HepG2 (cell line): Measurements from ENCODE around the gene CACNA1G. TPM values are rescaled to one million over a fixed set of nuclear protein-coding genes. Genes with fewer than 3 reads are reported as not detected.
A peak's percentile ranks its signal among the peaks of the same experiment; 100 is the strongest.

ENCODE experiments used
- AFF4 ChIP-seq: sonication (generic); formaldehyde crosslinking; IDR thresholded peaks from 2 replicates; pipeline ENCODE4 v1.4.0; 2020; ENCODE audit warnings: missing genetic modification reagents
- CHCHD3 ChIP-seq: sonication (generic); formaldehyde crosslinking; IDR thresholded peaks from 2 replicates; pipeline ENCODE4 v1.8.0; 2022; ENCODE audit warnings: mild to moderate bottlenecking, missing genetic modification reagents, moderate library complexity
- ERF ChIP-seq: IDR thresholded peaks from 2 replicates; pipeline ENCODE4 v1.6.1; 2018; ENCODE audit warnings: missing biosample characterization, missing genetic modification reagents
- GZF1 ChIP-seq: sonication (generic); formaldehyde crosslinking; IDR thresholded peaks from 2 replicates; pipeline ENCODE4 v1.5.1; 2020; ENCODE audit warnings: mild to moderate bottlenecking, missing genetic modification reagents
- HDAC6 ChIP-seq: fragments of 200-600 bp; sonication (generic); IDR thresholded peaks from 2 replicates; pipeline ENCODE4 v1.7.0; 2017; ENCODE audit warnings: mild to moderate bottlenecking, antibody characterized with exemption, low read length, low read depth
- HIVEP1 ChIP-seq: sonication (generic); formaldehyde crosslinking; IDR thresholded peaks from 2 replicates; pipeline ENCODE4 v1.4.0; 2020; ENCODE audit warnings: mild to moderate bottlenecking, missing genetic modification reagents
- HNF1A ChIP-seq, 2 experiments: sonication (generic) in 1 of 2; formaldehyde crosslinking in 1 of 2; IDR thresholded peaks; 2 replicates each; pipeline versions ENCODE4 v1.4.0 to v1.6.1; 2016 to 2020; ENCODE audit warnings: borderline replicate concordance in 1 of 2, low read depth in 1 of 2, mild to moderate bottlenecking in 1 of 2, missing genetic modification reagents in 1 of 2
- HNRNPK ChIP-seq: fragments of 200-400 bp; formaldehyde crosslinking; IDR thresholded peaks from 2 replicates; pipeline ENCODE4 v1.6.1; 2018; ENCODE audit warnings: low read length, low read depth, moderate library complexity, mild to moderate bottlenecking; ENCODE audit not compliant: poor library complexity, severe bottlenecking
- HOXD1 ChIP-seq: sonication (generic); formaldehyde crosslinking; IDR thresholded peaks from 2 replicates; pipeline ENCODE4 v1.5.0; 2020; ENCODE audit warnings: missing genetic modification reagents
- KDM6A ChIP-seq: IDR thresholded peaks from 2 replicates; pipeline ENCODE4 v1.6.1; 2016; ENCODE audit warnings: low read depth
- MBD4 ChIP-seq: IDR thresholded peaks from 2 replicates; pipeline ENCODE4 v1.6.1; 2012; ENCODE audit warnings: low read length, inconsistent platforms, borderline replicate concordance
- MIXL1 ChIP-seq: IDR thresholded peaks from 2 replicates; pipeline ENCODE4 v1.6.1; 2016
- RCOR2 ChIP-seq: IDR thresholded peaks from 2 replicates; pipeline ENCODE4 v1.6.1; 2016; ENCODE audit warnings: missing biosample characterization, missing genetic modification reagents
- SNRNP70 ChIP-seq: fragments of 200-400 bp; formaldehyde crosslinking; IDR thresholded peaks from 2 replicates; pipeline ENCODE4 v1.6.1; 2017; ENCODE audit warnings: mild to moderate bottlenecking, low read depth, low read length, moderate library complexity
- THYN1 ChIP-seq: sonication (generic); formaldehyde crosslinking; IDR thresholded peaks from 2 replicates; pipeline ENCODE4 v1.8.1; 2023; ENCODE audit warnings: low read depth, mild to moderate bottlenecking, moderate library complexity, missing genetic modification reagents, borderline replicate concordance
- TOE1 ChIP-seq: sonication (generic); formaldehyde crosslinking; IDR thresholded peaks from 2 replicates; pipeline ENCODE4 v1.4.0; 2020; ENCODE audit warnings: mild to moderate bottlenecking, missing genetic modification reagents
- ZFP36L2 ChIP-seq: sonication (generic); formaldehyde crosslinking; IDR thresholded peaks from 2 replicates; pipeline ENCODE4 v1.4.0; 2020; ENCODE audit warnings: missing genetic modification reagents
- ZNF160 ChIP-seq: sonication (generic); formaldehyde crosslinking; IDR thresholded peaks from 2 replicates; pipeline ENCODE4 v1.8.0; 2022; ENCODE audit warnings: mild to moderate bottlenecking, inconsistent platforms, missing genetic modification reagents
- ZNF260 ChIP-seq: sonication (generic); formaldehyde crosslinking; IDR thresholded peaks from 2 replicates; pipeline ENCODE4 v1.4.0; 2020; ENCODE audit warnings: missing genetic modification reagents, low read depth, mild to moderate bottlenecking, borderline replicate concordance
- ZNF615 ChIP-seq: sonication (generic); formaldehyde crosslinking; IDR thresholded peaks from 2 replicates; pipeline ENCODE4 v1.5.0; 2020; ENCODE audit warnings: mild to moderate bottlenecking, missing genetic modification reagents, borderline replicate concordance
- ZNF703 ChIP-seq: sonication (generic); formaldehyde crosslinking; IDR thresholded peaks from 2 replicates; pipeline ENCODE4 v1.5.1; 2020; ENCODE audit warnings: missing genetic modification reagents, mild to moderate bottlenecking, moderate library complexity, borderline replicate concordance
- ZNF709 ChIP-seq: sonication (generic); formaldehyde crosslinking; IDR thresholded peaks from 2 replicates; pipeline ENCODE4 v1.5.0; 2020; ENCODE audit warnings: mild to moderate bottlenecking, missing genetic modification reagents
- ZSCAN22 ChIP-seq: sonication (generic); formaldehyde crosslinking; IDR thresholded peaks from 2 replicates; pipeline ENCODE4 v1.4.0; 2020; ENCODE audit warnings: mild to moderate bottlenecking, missing genetic modification reagents
- polyA plus RNA-seq, 8 experiments: library from polyadenylated mRNA; depleted of rRNA in 3 of 8; stranded (reverse) in 7 of 8; unstranded in 1 of 8; fragments of >200 nt; fragmentation: Illumina TruSeq in 4 of 8; extraction: Trizol in 4 of 8; gene quantifications; 2 replicates each; pipeline versions ENCODE4 v1.2.1 to v1.2.3, GENCODE V29; 2011 to 2016; ENCODE audit warnings: low read depth in 4 of 8, missing spikeins in 1 of 8, mixed read lengths in 1 of 8; ENCODE audit not compliant: insufficient read depth in 1 of 8
- total RNA-seq, 5 experiments: library from RNA; depleted of rRNA; stranded (reverse); fragments of >200 nt; fragmentation: Illumina TruSeq; extraction: Trizol; gene quantifications; 2 replicates each; pipeline ENCODE4 v1.2.3, GENCODE V29; 2016; ENCODE audit warnings: low read depth in 1 of 5

CACNA1G gene
- total and polyA plus RNA-seq, 2 of the 13 experiments (the other 11 are each of a cell fraction or from before 2014, with no cell fraction given): 0.02 TPM; not detected in 1

- TF ChIP-seq ERF: 0 out of 2 replicates have a peak, but pooled peaks have one; percentile 47
- TF ChIP-seq ZFP36L2 (CRISPR knock-in tag): no peak
- no peak for TF ChIP-seq MIXL1
- peak; percentile 35; the same call in 1 of the 2 replicates for TF ChIP-seq HNF1A (IDR thresholded peaks at IDR 0.05; ENCODE audit: low read depth)
- TF ChIP-seq HNF1A (CRISPR knock-in tag; IDR thresholded peaks at IDR 0.05; ENCODE audit: borderline replicate concordance): peak; percentile 41; the same call in 1 of the 2 replicates
- TF ChIP-seq SNRNP70: no peak
- TF ChIP-seq HNRNPK: no peak
- peak; percentile 59; the same call in 1 of the 2 replicates for TF ChIP-seq HOXD1 (CRISPR knock-in tag)
- no peak for TF ChIP-seq THYN1 (CRISPR knock-in tag)
- no peak for TF ChIP-seq HDAC6
- TF ChIP-seq CHCHD3 (CRISPR knock-in tag): no peak
- peak; percentile 34; the same call in 1 of the 2 replicates for TF ChIP-seq AFF4
- no peak for TF ChIP-seq ZSCAN22 (CRISPR knock-in tag)
- no peak for TF ChIP-seq ZNF615 (CRISPR knock-in tag)
- TF ChIP-seq GZF1 (CRISPR knock-in tag): no peak
- no peak for TF ChIP-seq TOE1
- TF ChIP-seq MBD4: no peak
- TF ChIP-seq HIVEP1: peak; percentile 46; the same call in 1 of the 2 replicates
- no peak for TF ChIP-seq ZNF709 (CRISPR knock-in tag)
- 0 out of 2 replicates have a peak, but pooled peaks have one; percentile 14 for TF ChIP-seq RCOR2 (CRISPR knock-in tag)
- TF ChIP-seq ZNF703 (CRISPR knock-in tag): no peak
- no peak for TF ChIP-seq KDM6A
- TF ChIP-seq ZNF160 (CRISPR knock-in tag): no peak
- TF ChIP-seq ZNF260 (CRISPR knock-in tag): no peak
These were observed 75.7 kb downstream of the CACNA1G start (continued) for GRCh38 chr17:50635982-50636803.
